Stimulated activated CD4-positive, alpha-beta T cell treated with anti-CD3 and anti-CD28 coated beads, Interleukin-1b, Interleukin-23, amount 100 ng/mL, for 1 hour (primary cell): ENCODE measurements around the gene TBC1D1.

ENCODE experiments used
- DNase-seq, 2 donors: peaks; one replicate each; pipeline ENCODE4 v3.0.0-alpha.2; 2020; ENCODE audit warnings: low read depth in 2 of 2

The TBC1D1 gene

DNA sequence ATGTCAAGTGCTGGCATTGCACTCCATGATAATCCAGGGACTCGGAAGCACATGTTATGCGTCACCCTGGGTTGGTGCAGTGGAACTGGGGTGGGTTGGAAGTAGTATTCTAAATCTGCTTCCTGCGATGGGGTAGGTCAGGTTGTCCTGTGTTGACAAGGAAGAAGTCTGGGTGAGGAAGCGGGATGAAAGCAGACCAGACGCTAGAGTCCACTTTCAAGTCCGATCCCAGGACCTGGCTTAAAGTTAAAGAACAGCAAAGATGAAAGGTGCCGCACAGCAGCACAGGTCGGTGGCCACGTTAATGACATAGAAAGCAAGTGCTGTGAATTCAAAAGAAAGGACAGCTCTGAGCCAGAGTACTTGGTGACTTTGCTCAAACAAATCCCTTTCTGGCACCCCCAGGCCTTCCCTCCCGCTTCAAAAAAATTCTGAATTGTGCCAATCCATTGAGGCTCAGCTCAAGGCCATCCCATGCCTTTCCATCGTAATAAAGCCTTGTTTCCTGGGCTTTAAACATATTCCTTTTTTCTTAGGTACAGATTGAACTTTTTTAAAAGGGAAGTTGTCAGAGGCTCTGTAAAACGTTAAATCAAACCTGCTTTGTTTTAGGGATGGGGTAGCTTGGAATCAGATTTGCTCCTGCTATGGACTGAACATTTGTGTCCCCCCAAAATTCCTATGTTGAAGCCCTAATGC, 187.1 kb downstream of the TBC1D1 start:
- DNase-seq = no peak

DNA sequence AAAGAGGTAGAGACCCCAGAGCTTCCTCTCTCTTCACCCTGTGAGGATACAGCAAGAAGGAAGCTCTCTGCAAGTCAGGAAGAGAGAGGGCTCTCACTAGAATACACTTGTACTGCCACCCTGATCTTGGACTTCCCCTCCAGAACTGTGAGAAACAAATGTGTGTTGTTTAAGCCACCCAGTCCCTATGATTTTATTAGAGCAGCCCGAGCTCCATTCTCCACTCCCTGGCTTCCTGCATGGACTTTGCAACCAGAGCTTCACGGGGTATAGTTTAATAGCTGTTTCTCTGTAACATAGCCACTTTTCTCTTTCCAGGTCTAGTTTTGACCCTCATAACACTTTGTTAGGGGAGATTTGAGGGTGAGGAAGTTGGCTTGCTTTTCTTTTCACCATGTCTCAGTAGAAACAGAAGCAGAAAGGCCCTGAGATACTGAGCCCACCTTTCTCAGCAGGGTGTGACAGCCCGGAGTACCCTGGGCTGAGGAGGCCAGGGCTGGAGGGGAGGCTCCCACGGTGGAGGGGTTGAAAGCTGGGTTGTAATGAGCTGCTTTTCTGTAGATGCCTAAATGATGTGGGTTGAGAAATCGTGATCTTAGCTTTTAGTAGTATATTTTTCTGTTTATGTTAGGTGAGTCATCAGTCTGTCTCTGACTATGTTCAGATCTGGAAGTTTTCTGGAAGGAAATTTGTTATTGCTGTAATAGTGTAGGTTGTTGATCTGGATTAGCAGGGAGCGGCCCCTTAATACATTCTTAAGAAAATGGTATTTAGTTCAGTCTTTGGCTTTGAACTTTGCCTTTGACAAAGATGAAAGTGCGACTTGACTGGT, 187.9 kb downstream of the TBC1D1 start:
- DNase-seq = no peak

DNA sequence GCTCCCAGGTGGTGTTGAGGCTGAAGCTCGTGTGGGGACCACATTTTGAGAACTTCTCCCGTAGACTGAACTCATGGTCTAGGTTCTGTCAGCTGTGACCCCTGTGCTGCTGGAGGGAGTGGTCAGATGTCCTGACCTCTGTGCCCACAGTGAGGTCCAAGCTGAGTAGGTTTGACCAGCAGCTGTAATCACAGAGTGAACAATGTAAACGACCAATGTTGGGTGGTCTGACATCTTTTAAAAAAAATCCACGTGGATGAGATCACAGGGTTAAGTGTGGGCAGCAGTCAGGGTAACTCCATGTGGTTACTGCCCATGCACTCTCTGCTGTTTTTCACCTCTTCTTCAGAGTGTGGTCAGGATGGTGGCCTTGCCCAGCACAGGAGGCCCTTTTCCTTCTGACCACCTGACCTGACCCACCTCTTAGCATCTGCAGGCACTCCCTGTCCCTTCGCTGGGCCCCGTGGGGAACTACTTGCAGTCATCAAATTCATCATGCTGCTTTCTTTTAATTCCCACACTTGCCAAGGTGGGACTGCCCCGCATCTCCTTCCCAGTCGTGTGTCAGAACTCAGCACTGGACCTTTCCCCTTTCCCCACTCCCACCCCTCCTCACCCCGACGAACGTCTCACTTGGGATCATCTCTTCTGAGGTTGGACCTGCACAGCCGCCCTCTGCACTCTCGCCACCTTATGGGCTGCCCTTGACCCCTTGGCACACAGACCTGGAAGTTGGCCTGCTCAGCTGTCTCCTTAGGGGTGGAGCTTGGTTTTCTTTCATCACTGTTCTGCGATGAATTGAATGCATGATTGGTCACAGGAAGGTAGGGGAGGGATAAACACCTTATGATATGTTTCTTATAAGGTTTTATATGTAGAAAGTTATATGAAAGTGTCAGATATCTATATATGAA, 189.4 kb downstream of the TBC1D1 start:
- DNase-seq = no peak

DNA sequence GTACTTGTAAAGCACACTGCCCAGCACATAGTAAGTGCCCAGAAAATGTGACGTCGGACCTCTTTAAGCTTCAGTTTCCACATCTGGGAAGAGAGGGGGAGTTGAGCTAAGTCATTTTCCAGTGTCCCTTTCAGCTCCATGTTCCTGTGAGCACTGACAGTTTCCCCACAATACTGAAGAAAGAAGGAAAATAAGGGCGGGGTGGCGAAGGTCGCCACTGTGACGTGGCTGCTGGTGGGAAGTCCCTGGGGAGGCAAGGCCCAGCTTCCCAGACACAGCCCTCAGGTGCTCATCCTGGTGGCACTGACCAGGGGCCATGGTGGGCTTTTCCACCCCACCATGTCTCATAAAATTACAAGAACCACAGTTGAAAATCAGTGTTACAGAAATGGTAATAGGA, 191.1 kb downstream of the TBC1D1 start:
- DNase-seq = no peak

DNA sequence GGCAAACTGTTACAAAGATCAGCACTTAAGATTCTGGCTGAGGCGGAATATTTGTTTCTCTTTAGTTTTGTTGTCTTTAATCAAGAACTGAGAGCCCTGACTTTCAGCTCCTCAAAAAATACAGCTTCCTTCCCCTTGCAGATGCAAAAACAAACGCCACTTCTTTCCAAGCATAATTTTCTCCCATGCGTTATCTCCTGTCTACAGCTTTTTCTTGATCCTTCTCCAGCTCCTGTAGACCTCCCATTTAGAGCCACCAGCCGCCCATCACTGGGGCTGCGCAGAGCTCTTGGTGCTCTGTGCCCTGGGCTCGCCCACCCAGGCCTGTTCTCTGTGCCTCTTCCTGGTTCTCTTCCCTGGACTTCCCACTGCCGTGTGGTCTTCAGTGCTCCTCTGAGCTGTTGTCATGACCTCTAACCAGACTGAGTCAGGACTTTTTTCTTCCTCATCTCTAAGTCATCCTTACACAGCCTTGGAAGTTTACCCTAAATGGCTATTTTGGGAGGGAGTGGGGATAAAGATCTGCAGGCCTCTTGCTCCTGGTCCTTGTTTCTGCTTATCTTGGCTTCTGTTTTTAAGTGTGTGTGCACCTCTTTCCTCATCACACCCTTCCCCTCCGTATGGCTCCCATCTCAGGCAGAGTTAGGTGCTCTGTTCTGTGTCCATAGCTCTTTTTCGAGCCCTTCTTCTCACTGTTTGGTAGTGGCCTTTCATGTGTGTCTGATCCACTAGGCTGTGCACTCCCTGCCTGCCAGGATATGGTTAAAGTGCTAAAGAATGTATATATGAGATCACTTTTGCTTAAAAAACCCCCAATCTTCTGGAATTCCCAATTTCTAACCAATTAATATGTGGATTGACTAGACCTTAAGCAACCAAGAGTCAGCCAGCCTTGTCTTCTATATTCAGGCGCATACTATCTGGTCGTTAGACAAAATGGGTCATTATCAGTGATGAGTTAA, 191.8 kb downstream of the TBC1D1 start:
- no peak for DNase-seq

DNA sequence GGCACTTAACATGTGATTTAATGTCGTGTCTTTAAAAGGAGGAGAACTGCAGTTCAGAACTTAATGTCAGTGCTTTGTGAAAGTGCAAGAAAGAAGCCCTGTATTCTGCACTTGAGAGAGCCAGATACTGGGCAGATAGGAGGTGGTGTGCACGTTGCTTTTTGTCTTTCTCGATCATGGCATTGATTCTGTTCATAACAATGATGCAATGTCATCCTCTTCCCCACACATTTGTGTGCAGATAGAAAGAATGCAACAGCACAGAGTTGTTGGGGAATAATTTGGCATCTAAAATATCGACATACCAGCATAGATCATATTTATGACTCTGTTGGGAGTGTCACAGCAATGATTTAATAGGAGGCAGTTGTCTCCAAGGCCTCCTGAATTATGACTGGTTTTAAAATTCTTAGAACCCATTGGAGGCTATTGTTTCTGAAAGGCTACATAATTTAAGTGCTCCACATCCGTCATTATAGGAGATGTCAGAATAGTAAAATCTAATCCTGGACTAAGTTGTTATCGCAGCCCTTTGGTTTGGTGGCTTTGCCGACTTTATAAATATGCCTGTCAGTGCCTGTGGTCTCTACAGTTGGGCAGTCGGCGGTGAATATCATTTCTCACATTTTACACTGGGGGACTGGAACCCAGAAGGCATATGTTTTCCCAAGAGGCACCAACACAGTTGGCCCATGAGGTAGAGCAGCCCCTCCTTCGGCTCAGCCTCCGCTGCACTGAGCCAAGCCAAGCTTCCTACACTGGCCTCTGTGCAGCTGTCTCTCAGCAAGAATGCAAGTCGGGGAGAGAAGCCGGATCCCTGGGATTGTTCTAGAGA, 194.2 kb downstream of the TBC1D1 start:
- no peak for DNase-seq

DNA sequence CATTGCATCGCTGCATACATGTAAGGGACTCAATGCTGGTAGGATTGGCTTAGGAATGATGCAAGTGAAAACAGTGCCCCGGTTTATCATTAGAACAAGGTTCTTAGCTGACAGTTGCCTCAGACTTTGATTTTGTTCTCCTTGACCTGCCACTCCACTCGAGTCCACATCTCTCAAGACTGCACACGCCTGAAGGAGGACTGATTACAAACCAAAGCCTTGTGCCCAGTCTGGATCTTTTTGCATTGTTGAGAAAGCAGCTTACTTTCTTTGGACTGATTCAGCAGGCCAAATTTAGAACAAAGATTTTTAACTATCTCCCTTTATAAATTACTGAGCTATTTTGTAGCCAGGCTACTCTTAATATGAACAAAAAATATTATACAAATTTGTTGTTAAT, 194.9 kb downstream of the TBC1D1 start:
- no peak for DNase-seq

DNA sequence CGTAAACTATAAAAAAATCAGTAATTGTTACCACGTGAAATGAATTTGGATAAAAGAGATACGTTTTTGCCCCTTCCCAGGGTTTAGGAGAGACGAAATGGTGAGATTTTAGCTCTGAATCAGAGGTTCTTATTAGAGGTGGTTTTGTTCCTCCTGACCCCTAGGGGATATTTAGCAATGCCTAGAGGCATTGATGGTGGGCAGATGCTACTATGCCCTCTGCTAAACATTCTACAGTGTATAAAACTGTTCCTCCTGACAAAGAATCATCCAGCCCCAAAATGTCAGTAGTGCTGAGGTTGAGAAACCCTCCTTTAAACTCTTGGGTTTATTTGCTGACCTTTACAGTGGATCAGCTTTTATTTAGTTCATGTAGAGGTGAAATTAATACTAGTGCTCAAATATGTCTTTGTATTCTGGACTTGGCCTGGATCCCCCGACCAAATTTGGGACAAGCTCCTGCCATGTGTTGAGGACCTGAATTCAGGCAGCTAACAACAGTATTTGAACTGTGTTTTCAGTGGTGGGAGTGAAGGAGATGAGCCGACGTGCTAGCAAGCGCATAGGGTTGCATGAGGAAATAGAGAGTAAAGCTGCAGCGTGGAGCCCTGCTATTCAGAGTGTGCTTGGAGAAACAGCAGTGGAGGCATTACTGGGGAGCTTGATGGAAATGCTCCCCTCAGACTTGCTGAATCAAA, 195.4 kb downstream of the TBC1D1 start:
- no peak for DNase-seq

DNA sequence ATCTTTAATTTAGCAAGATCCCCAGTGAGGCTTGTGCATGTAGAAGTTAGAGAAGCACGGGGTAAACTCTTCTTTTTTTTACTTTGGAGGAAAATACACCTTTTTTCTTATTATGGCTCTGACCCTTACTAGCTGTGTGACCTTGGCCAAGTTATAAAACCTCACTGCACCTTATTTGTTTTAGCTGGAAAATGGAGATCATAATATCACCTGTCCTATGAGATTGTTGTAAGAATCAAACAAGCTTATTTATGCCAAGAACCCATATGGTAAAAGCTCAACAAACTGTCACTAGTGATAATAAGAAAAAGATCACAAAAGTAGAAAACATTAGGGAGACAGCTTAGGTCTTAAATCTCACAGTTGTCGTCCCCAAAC, 196.0 kb downstream of the TBC1D1 start:
- no peak for DNase-seq

DNA sequence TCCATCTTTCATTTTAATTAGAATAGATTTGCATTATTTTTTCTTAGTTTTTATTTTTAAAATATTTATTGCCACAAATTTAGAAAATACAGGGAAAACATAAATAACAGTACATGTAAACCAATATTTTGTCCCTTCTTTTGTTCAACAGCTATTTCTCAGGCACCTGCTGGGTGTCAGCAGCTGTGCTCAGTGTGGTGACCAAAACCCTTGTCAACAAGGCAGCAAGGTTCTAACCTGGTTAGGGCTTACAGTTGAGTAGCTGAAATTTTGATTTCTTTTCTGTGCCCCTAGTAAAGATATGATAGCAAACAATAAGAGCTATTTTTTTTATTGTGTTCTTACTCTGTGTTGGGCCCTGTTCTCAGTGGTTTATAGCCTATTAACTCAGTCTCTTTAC, 197.4 kb downstream of the TBC1D1 start:
- DNase-seq = no peak

DNA sequence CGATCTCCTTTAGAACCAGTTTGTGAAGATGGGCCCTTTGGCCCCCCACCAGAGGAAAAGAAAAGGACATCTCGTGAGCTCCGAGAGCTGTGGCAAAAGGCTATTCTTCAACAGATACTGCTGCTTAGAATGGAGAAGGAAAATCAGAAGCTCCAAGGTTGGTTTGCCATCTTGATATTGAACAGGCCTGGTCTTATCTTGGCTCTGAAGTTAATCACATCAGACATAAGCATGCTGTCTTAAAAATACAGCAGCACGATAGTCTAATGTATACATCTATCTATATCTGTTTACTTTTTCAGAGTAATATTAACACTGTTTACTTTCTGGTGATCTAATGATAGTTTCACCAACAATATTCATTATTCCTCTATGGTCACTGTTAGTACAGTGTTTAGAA, 199.1 kb downstream of the TBC1D1 start:
- no peak for DNase-seq

DNA sequence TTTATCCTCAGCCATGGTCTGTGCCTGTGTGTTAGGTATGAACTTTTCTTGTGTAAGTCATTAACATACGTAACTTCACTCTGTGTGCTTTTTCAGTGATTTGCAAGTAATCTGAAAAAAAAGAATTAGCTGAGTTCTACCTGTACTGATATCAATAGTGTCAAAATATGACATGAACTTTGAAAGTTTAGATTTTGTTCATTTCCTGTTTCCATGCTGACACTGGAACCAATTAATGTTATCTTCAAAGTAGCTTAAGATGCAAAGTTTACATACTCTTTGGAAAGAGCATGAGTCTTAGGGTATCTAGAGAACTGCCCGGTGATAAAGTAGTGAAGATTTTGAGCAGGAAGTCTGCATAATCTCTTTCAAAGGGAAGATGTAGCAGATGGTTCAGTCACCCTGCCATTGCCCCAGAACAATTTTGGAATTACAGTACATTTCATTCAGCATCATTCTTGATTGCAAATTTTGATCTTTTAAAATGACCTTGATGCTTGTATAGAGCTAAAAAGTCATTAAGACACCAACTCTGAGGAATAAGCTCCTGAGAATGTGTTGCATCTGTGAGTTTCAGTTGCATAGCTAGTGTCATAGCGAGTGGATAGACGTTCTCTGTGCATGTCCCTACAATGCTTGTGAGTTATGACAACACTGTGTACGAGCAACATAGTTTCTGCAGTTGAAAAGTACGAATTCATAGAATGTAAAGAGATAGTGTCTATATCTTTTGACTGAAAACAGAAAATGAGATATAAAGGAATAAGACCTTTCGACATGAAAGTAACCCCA, 199.8 kb downstream of the TBC1D1 start:
- DNase-seq = no peak

DNA sequence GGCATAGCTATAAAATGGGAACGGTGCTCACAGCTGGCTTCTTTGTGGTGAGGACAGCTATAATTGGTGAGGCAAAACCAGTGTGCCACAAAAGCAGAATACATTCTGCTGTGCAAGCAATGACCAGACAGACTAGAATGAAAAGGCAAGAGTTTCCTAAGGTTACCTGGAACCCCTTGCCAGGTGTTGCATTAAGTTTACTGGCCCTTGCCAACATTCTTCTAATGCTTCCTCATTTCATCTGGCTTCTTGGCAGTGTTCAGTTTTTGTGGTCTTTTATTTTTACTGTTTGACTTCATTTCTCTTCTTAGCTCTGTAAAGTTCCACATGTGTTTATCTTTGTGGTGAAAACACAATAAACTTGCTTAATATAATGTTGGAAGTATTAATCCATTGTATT, 200.8 kb downstream of the TBC1D1 start:
- DNase-seq = no peak

DNA sequence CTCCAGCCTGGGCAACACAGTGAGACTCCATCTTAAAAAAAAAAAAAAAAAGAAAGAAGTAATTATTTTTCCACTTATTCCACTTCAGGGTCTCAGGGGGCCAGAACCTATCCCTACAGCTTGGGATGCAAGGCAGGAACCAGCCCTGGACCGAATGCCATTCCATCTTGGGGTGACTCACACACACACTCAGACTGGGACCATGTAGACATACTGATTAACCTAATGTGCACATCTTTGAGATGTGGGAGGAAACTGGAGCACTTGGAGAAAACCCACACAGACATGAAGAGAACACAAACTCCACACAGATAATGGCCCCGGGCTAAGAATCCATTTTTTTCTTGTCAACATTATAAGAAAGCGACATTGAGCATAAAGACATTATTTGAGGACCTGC, 201.8 kb downstream of the TBC1D1 start:
- DNase-seq = no peak

DNA sequence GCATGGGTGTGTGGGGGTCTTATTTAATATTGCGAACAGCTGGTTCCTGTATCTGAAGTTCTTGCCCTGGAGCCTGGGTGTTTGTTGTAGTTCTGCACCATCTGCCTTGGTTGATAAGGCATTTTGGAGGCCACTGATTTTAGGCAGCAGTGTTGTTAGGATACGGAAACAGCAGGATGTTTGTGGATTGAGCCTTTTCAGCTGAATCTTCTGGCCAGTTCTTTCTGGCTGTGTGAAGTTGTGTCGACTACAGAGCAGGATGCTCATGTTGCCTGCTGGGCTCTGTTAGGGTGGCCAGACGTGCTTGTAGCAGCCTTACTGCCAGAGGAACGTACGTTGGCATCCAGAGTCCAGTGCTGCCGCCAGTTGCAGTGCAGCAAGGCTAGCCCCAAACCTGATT, 203.5 kb downstream of the TBC1D1 start:
- DNase-seq = no peak

DNA sequence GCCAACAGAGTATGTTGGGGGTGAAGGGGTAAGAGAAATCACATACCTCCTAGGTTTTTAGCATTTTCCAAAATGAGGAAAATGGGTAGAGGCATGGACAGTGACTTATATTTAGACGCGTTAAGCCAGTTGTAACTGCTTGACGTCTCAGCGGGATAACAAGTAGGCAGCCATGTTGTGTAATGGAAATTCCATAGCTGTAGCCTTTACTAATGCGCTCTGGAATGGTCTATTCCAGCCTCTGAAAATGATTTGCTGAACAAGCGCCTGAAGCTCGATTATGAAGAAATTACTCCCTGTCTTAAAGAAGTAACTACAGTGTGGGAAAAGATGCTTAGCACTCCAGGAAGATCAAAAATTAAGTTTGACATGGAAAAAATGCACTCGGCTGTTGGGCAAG, 204.8 kb downstream of the TBC1D1 start:
- no peak for DNase-seq

DNA sequence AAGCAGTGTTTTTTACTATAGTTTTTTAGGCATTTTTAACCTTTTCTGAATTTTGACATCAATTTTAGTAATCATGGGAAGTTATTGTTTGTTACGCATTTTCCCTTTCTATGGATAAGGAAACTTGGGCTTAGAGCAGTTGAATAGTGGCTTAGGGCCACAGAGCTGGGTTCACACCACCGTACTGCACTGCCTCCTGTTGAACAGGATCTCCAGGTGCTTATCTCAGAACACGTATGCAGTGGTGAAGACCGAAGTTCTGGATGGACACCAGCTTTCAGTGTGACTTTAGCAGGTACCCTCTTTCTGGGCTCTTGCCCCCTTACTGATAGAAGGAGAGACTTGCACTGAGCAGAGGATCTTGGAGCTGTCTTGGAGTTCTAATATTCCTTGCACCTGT, 206.9 kb downstream of the TBC1D1 start:
- DNase-seq = no peak

DNA sequence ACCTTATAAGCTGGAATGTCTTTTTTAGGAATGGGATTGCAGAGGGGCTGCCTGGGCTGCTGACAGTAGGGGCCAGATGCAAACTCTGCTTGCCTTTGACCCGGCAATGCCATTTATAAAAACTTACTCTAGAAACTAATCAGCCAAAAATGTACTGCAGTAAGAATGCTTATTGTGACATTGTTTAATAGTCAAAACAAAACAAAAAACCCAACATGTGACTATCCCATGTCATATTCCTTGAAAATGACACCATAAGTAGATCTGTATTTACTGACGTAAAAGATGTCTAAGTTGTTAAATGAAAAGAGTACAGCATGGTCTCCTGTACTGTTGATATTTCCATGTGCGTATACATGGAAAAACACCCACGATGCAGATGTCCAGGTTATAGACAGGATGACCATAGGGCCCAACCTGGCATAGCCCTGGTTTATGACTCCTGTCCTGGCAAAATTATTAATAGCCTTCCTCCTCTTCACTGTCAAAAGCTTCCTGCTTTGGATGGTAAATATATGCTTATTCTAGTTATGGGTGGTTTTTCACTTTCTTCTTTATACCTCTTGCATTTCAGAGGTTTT, 208.2 kb downstream of the TBC1D1 start:
- DNase-seq = no peak
